Measurements from ENCODE around the gene SLC3A2.
"Not testable (repeated sequence)": the region's sequence is repeated elsewhere in the genome, so short reads cannot be mapped to it uniquely, and the experiment has no call there.

The SLC3A2 gene

DNA sequence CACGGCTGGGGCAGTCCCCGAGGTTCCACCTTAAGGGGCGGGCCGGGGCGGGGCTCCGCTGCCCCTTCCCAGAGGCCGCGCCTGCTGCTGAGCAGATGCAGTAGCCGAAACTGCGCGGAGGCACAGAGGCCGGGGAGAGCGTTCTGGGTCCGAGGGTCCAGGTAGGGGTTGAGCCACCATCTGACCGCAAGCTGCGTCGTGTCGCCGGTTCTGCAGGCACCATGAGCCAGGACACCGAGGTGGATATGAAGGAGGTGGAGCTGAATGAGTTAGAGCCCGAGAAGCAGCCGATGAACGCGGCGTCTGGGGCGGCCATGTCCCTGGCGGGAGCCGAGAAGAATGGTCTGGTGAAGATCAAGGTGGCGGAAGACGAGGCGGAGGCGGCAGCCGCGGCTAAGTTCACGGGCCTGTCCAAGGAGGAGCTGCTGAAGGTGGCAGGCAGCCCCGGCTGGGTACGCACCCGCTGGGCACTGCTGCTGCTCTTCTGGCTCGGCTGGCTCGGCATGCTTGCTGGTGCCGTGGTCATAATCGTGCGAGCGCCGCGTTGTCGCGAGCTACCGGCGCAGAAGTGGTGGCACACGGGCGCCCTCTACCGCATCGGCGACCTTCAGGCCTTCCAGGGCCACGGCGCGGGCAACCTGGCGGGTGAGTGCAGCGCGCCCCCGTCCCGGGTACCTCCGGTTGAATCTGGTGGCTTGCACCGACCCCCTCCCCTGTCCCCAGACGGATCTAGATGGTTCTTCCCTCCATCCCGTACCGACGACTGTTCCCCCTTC, at the start of gene SLC3A2:
Gene SLC3A2 (plus strand): TSS at position 94 of the 776 bp plus-strand sequence. CDS start 128 bp downstream, at position 222.
- peak; percentile 42 to 72 for DNase-seq

DNA sequence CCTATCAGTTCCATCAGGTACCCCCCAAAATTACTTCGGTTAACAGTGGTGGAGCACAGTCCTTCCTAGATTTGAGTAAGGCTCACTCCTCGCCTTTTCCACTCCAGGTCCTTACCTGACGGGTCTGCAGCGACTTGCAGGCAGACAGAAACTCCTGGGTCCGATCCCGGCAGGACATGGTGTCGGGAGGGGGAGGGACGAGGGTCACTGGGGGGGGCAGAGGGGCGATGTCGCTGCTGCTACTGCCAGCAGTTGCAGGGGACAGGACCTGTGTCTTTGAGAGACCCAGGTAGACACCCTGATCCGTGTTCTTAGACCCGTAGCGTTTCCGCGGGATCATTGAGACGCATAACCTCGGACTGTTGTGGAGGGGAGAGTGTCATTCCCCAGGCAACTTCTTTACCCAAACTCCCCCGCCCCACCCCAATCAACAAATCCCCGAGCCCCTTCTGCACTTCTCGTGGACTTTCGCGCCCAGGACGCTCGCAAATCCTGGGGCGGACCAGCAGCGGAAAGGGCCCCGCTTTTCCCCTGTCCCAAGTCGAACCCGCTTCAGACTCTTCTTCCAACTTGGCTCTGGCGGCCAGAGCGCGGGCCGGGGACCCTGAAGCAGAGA, 49.7 kb upstream of the SLC3A2 start:
- peak; percentile 71 to 82 for DNase-seq

DNA sequence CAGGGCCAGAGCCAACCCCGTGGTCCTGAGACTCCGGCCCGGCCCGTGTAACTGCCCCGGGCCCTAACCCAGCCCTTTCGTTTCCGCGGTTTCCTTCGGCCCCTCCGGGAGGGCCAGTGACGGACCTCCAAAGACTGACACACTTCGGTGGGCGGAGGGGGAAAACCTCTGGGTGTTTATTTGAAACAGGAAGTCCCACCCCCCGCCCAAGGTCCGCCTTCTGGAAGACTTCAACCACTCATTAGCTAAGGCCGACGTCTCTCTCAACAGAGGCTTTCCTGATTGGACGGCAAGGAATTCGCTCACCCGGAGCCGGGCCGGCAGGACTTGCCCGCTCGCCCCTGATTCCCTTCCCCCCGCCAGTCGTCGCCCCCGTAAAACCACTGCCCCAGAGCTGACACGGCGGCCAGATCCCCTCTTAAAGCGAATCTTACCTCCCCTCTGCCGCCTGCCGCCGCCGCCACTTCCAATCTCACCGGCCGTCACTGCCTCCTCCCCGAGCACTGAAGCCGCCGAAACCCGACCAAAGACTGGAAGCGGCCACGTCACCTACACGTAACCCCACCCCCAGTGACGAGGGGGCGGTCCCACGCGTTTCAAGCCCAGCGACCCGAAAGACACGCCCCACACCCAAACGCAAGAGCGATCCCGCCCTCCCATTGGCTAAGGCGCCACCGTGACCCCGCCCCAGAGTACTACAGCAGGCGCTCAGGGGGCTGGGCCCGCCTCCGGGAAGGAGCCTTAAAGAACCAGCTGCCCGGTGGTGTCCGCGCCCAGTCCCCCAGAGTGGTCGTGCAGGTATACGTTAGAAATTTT, 49.0 kb upstream of the SLC3A2 start, which contains the start of gene STX5:
Gene STX5 (minus strand): TSS at position 532 of the 816 bp plus-strand sequence. CDS start 808 bp downstream, outside the sequence.
- peak; percentile 96 to 98 for DNase-seq

DNA sequence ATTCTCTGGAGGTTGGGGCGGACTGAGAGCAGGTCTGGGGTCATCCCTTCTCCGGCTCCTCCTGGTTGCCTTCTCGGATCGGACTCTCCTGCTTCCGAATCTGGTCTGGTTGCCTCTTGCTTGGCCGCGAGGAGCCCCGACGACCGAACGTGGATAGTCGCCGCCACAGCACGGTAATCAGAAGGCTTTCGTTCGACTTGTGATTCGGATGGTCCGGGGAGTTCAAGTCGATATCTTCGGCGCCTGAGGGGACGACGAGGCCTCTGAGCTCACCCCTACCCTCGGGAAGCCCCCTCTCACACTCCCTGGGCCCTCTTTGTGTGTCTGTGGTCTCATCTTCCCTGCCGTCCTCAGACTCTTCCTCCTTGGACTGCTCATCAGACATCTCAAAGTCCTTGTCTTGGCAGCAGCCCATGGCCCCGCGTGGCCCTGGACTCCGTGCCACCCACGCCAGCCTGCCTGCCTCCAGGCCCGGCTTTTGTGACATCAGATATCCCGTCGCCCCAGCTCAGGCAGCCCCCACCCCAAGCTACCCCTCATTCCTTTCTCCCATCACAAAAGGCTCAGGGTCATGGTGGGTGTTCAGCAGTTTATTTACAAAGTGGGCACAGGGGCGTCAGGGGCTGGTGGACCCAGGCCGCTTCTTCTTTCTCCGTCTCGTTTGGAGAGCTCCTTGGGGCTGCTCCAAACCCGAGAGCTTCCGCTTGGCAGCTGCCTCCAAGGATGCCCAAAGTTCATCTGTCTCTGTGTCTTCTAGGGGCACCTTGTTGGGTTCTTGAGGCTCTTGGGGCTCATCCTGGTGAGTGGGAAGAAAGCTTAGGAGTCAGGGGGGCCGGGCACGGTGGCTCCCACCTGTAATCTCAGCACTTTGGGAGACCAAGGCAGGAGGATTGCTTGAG, 48.1 kb upstream of the SLC3A2 start, which contains the start of gene TEX54:
Gene TEX54 (minus strand): TSS at position 506 of the 899 bp plus-strand sequence.
- DNase-seq = peak in 1 of 2 experiments; percentile 41

DNA sequence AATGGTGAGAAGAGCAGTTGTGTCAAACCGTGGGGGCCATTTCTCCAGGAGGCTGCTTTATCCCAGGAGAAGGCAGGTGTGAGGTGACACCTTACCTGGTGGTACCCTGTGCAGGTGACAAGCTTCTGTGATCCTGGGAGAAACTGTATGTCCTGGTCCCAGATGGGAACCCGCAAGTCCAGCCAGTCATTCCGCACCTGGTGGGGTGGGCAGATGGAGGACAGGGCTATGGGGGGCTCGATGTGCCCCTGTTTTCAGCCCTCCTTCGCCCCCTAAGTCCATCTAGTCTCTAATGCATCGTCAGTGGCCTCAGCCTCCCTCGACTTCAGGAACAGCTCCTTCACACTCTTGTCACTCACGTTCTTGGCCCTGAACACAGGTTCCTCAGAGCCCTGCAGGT, 45.4 kb upstream of the SLC3A2 start:
- DNase-seq = no peak

DNA sequence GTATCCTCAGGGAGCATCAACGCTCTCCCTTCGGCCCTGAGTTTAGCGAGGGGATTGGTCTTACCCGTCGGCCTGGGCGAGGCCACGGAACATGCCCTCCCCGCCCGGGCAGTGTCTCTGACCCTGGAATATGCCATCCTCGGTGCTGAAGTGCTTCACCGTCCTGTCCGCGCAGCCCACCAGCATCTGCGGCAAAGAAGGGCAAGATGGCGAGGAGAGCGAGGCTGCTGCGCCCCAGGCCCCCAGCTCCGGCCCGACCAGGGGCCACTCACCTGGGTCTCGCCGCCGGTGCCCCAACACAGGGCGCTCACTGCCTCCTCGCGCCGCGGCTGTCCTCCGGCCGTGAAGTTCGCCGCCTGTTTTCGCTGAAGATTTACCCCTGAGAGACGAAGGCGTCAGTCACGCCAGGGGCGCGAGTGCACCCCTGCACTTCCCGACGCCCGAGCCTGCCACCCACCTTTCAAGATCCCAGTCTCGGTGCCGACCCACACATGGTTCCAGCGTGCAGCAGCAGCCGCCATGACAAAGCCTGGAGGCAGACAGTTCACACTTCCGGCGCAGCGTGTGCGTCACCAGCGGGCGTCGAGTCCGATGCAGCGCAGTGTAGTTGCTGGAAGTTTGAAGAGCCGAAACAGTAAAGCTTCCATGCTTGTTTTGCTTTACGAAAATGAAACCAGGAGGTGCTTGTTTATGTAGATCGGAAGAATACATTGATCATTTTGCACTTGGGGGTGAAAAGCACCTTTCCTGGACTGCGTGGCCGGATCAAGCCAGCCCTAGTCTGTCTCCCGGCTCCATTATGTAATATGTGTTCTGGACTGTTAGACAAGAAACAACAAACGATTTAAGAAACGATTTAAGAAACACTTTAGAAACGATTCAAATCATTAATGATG, 41.4 kb upstream of the SLC3A2 start, which contains the start of gene WDR74:
Gene WDR74 (minus strand): TSS at position 541 of the 896 bp plus-strand sequence. CDS start 20 bp downstream, at position 521.
- DNase-seq = peak; percentile 67 to 84

DNA sequence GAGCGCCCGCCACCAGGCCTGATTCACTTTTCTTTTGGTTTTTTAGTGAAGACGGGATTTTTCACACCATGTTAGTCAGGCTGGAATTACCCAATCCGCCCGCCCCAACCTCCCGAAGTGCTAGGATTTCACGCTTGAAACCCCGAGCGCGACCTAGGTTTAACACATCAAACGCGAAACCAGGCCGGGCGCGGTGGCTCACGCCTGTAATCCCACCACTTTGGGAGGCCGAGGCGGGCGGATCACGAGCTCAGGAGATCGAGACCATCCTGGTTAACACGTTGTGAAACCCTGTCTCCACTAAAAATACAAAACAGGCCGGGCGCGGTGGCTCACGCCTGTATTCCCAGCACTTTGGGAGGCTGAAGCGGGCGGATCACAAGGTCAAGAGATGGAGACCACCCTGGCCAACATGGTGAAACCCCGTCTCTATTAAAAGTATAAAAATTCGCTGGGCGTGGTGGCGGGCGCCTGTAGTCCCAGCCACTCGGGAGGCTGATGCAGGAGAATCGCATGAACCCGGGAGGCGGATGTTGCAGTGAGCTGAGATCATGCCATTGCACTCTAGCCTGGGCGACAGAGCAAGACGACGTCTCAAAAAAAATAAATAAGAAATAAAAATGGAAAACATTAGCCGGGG, 39.9 kb upstream of the SLC3A2 start:
- peak; percentile 50 to 57 for DNase-seq

DNA sequence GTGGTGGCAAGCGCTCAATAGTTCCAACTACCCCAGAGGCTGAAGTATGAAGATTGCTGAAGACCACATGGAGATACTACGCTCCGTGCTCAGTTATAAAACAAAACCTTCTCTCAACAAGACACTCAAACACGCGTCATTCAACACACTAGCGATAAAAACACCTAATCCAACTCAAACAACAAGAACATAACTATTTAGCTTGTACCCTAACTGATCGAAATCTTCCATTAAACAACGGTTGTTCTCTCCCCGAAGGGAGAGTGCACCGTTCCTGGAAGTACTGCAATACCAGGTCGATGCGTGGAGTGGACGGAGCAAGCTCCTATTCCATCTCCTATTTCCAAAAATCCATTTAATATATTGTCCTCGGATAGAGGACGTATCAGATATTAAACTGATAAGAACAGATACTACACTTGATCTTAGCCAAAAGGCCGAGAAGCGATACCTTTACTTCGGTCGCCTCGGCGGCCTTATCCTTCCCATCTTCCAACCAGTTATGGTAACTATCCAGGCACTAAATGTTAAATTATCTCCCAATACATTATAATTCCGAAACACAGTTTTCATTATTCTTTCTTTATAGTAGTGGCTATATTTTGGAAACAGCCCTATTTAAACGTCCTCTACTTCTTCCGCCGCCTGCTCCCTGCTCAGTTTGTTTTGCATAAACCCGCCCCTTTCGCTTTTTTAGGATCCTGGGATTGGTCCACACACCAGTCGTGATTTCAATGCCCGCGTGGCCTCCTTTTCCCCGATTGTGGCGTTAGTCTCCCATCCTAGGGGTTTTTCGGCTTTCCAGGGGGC, 39.1 kb upstream of the SLC3A2 start:
- DNase-seq = peak; percentile 92 to 97

DNA sequence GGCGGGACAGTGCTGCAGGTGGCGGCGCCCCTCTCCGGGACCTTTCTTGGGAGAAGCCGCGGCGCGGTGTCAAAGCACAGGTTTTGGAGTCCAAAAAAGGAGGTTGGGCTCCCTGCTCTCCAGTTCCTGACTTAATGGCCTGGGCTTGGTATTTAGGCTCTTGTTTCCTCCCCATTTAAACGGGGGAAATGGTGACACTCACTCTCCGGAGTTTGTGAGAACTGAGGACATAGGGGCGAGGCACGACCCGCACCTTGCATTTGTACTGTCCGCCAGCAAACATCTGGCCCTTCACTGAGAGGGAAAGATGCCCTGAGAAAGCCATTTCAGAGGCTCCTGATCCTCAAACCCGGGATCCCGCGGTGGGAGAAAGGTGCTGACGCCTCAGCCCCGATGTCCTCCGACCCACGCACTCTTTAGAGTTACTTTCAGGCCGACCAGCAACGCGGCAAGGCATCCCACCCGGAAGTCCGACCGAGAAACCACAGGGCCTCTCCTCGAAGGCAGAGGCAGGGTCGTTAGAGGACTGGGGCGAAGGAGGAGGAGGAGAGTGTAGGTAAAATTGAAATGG, 38.4 kb upstream of the SLC3A2 start:
- DNase-seq = peak in 1 of 2 experiments; percentile 77

DNA sequence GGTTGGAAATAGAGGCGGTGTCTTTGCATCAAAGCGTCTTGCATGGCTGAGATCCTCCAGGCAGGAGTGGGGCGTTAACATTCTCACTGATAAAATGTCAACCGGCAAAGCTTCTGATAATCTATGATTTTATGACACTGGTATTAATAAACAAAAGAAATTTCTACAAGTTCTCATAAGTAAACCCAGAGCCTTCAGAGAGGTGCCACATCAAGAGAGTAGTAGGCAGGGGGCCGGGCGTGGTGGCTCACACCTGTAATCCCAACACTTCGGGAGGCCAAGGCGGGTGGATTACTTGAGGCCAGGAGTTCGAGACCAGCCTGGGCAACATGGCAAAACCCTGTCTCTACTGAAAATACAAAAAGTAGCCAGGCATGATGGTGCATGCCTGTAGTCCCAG, 37.8 kb upstream of the SLC3A2 start:
- DNase-seq = not testable (repeated sequence)

DNA sequence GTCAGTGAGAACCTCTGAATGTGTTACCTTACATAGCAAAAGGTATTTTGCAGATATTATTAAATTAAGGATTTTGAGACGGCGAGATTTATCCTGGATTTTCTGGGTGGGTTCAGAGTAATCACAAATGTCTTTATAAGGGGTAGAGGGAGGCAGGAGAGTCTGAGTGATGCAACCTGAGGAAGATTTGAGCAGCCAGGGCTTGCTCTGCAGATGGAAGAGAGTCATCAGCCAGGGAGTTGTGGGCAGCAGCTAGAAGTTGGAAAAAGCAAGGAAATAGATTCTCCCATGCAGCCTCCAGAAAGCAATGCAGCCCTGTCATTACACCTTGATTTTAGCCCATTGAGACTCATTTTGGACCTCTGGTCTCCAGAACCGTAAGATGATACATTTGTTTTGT, 37.2 kb upstream of the SLC3A2 start:
- DNase-seq = no peak

DNA sequence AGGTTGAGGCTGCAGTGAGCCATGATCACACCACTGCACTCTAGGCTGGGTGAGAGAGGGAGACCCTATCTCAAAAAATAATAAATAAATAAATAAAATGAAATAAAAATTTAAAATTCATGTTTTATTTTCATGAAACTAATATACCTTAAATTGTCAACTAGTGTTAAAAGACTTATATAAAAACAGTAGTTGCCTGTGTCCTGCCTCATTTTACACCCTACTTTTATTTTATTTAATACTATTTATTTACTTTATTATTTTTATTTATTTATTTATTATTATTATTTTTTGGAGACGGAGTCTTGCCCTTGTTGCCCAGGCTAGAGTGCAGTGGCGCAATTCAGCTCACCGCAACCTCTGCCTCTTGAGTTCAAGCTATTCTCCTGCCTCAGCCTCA, 36.5 kb upstream of the SLC3A2 start:
- DNase-seq = no peak

DNA sequence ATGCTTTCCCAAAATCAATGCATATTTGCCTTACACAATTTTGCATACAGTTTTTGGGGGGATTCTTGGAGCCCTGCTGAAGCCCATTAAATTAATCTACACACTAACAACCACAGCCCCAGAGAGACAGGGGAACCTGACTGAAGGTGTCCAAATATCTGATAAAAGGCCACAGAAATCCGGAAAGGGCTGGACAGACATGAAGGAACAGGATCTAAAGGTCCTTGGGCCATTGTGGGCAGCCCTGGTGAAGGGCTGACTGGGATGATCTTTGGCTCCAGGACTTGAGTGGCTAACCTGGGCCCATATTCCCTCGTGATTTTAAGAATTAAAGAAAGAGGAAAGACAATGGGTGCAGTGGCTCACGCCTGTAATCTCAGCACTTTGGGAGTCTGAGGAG, 34.5 kb upstream of the SLC3A2 start:
- no peak for DNase-seq

DNA sequence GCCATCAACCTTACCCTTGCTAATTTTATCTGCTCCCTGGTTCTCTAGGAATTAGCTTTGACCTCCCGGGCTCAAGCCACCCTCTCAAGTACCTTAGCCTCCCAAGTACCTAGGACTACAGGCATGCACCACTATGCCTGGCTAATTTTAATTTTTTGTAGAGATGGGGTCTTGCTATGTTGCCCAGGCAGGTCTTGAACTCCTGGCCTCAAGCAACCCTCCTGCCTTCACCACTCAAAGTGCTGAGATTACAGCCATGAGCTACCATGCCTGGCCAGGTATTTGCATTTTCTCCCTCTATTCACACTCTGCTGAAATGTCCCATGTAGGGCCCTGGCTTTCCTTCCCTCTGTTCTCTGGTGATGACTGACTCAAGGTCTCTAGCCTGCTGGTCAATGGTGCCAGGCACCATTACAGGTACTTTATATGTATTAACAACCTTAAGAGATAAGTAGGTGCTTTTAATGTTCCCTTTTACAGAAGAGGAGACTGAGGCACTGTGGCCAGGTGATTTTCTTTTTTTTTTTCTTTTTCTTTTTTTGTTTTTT, 32.9 kb upstream of the SLC3A2 start:
- no peak for DNase-seq

DNA sequence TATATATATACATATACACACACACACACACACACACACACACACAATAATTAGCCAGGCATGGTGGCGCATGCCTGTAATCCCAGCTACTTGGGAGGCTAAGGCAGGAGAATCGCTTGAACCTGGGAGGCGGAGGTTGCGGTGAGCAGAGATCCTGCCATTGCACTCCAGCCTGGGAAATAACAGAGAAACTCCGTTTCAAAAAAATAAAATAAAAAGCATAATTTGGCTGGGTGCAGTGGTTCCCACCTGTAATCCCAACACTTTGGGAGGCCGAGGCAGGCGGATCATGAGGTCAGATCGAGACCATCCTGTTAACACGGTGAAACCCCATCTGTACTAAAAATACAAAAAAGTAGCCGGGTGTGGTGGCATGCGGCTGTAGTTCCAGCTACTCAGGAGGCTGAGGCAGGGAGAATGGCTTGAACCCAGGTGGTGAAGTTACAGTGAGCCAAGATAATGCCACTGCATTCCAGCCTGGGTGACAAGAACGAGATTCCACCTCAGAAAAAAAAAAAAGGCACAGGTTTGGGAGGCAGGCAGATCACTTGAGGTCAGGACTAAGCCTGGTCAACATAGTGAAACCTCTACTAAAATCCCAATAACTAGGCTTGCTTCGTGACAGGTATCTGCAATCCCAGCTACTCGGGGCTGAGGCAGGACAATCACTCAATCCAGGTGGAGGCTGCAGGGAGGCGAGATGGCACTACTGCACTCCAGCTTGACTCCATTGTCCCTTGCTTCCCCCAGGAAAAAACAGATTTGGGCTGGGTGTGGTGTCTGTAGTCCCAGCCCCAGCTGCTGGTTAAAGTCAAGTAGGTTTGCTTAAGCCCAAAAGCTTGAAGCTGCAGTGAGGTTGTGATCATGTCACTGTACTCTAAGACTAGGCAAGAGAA, 29.5 kb upstream of the SLC3A2 start:
- DNase-seq = peak; percentile 25 to 52

DNA sequence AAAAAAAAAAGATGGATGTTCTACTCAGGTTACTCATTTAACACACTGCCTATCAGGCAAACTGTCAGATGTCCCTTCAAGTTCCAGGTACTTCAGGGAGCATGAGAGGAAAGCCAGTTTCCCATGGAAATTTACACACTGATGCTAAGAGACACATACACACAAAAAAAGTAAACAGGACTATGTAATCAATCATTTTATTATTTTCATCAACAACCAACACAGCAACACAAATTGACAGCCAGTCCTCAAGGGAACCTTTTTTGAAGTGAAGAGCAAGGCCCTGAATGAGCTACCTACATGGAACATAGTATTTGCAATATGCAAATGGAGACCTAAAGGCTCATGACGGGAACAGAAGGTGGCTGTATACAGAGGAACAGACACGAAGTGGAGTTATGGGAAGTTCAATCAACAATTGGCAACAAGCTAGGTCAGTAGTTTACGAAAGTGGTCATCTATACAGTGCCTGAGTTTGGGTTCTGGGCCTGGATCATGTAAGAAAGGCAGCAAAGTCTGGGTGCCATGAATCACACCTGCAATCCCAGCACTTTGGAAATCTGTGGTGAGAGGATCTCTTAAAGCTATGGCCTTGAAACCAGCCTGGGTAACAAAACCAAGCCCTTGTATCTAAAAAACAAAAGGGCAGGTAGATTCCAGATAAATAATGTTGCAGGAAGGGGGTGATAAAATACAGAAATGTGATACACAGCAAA, 28.7 kb upstream of the SLC3A2 start:
- DNase-seq = no peak

Measured in NCI-H524 (cell line).